H1 (cell line): Measurements from ENCODE around the gene EXO1. TPM values are rescaled to one million over a fixed set of nuclear protein-coding genes. Genes with fewer than 3 reads are reported as not detected.

Source experiments
- CTCF ChIA-PET: fragments of 300-600 bp; sonication (Branson Sonifier 250); formaldehyde crosslinking; loops from one replicate; lab custom pipeline; 2021; ENCODE audit not compliant: partially characterized antibody; lab: Charles Lee
- POLR2A ChIA-PET: fragments of 300-600 bp; sonication (Branson Sonifier 250); formaldehyde crosslinking; loops from one replicate; lab custom pipeline; 2021; ENCODE audit warnings: inconsistent platforms; ENCODE audit not compliant: partially characterized antibody; lab: Charles Lee
- DNase-seq, 2 experiments: peaks; one replicate each; pipeline versions ENCODE4 v3.0.0 to v3.0.0-alpha.2; 2010 to 2022; ENCODE audit warnings: low spot score in 2 of 2, low read depth in 1 of 2, mixed read lengths in 1 of 2
- FAIRE-seq: peaks from 2 replicates; lab custom pipeline; 2011; peaks lifted over from hg19 to GRCh38; lab: Jason Lieb, UNC
- H2AFZ ChIP-seq: 2 replicates; pipeline ENCODE4 v1.8.1; 2012; ENCODE audit warnings: low read length, inconsistent platforms
- H2AK5ac ChIP-seq: 2 replicates; pipeline ENCODE4 v1.6.1; 2013; ENCODE audit warnings: low read depth, low read length
- H2BK120ac ChIP-seq: replicated peaks from 2 replicates; pipeline ENCODE3; 2013; ENCODE audit warnings: low read depth, low read length, inconsistent platforms
- H2BK12ac ChIP-seq: 2 replicates; pipeline ENCODE4 v1.6.1; 2013; ENCODE audit warnings: low read depth, low read length
- H2BK15ac ChIP-seq: 2 replicates; pipeline ENCODE4 v1.6.1; 2013; ENCODE audit warnings: low read length
- H2BK20ac ChIP-seq: 2 replicates; pipeline ENCODE4 v1.6.1; 2013; ENCODE audit warnings: low read length
- H2BK5ac ChIP-seq: 2 replicates; pipeline ENCODE4 v1.6.1; 2013; ENCODE audit warnings: low read depth, low read length
- H3K14ac ChIP-seq: 2 replicates; pipeline ENCODE4 v1.6.1; 2013; ENCODE audit warnings: inconsistent platforms; ENCODE audit not compliant: insufficient read length
- H3K18ac ChIP-seq: 2 replicates; pipeline ENCODE4 v1.6.1; 2013; ENCODE audit warnings: low read length; ENCODE audit errors: extremely low read depth
- H3K23ac ChIP-seq: 2 replicates; pipeline ENCODE4 v1.6.1; 2013; ENCODE audit warnings: inconsistent platforms; ENCODE audit not compliant: insufficient read length
- H3K23me2 ChIP-seq: 2 replicates; pipeline ENCODE4 v1.6.1; 2013; ENCODE audit warnings: low read depth, low read length
- H3K27ac ChIP-seq: 2 replicates; pipeline ENCODE4 v1.6.1; 2011; ENCODE audit warnings: low read depth, low read length, inconsistent platforms
- H3K27me3 ChIP-seq, 4 experiments: replicated peaks in 1 of 4; 1 replicate in 1 of 4; 2 replicates in 3 of 4; pipeline versions ENCODE4 v1.6.1 to v1.8.1; 2011 to 2013; ENCODE audit warnings: low read length in 3 of 4, mild to moderate bottlenecking in 3 of 4, inconsistent platforms in 2 of 4, mixed read lengths in 2 of 4, moderate library complexity in 1 of 4; ENCODE audit not compliant: control insufficient read depth in 3 of 4, insufficient read depth in 3 of 4; ENCODE audit errors: extremely low read depth in 1 of 4
- H3K36me3 ChIP-seq, 4 experiments: 2 replicates each; pipeline versions ENCODE4 v1.6.1 to v1.8.1; 2011 to 2013; ENCODE audit warnings: mild to moderate bottlenecking in 4 of 4, low read length in 3 of 4, moderate library complexity in 2 of 4, control low read depth in 1 of 4, inconsistent platforms in 1 of 4; ENCODE audit not compliant: insufficient read depth in 4 of 4, control insufficient read depth in 2 of 4
- H3K4ac ChIP-seq: replicated peaks from 2 replicates; pipeline ENCODE3; 2013; ENCODE audit warnings: low read length, low read depth, mixed read lengths, inconsistent platforms; ENCODE audit not compliant: insufficient read length
- H3K4me1 ChIP-seq, 4 experiments: replicated peaks in 1 of 4; 1 replicate in 1 of 4; 2 replicates in 3 of 4; pipeline versions ENCODE4 v1.6.1 to v1.8.1; 2011 to 2013; ENCODE audit warnings: low read length in 3 of 4, inconsistent platforms in 2 of 4, mixed read lengths in 1 of 4; ENCODE audit not compliant: insufficient read depth in 4 of 4, control insufficient read depth in 3 of 4
- H3K4me2 ChIP-seq, 2 experiments: 2 replicates each; pipeline versions ENCODE4 v1.6.1 to v1.8.1; 2011 to 2013; ENCODE audit warnings: low read depth in 2 of 2, low read length in 2 of 2, control low read depth in 1 of 2, inconsistent platforms in 1 of 2, mild to moderate bottlenecking in 1 of 2; ENCODE audit not compliant: insufficient read depth in 1 of 2
- H3K4me3 ChIP-seq, 4 experiments: fragments of 200-600, 300-600 bp in 1 of 4; sonication (generic), shearing (Covaris generic), sonication (Bioruptor Twin) in 1 of 4; 2 replicates each; pipeline versions ENCODE4 v1.5.1 to v1.8.1; 2011 to 2016; ENCODE audit warnings: low read length in 4 of 4, low read depth in 3 of 4, control low read depth in 2 of 4, inconsistent platforms in 2 of 4, mild to moderate bottlenecking in 2 of 4, mixed read lengths in 1 of 4, moderate library complexity in 1 of 4; ENCODE audit not compliant: insufficient read depth in 2 of 4; ENCODE audit errors: extremely low read depth in 1 of 4
- H3K56ac ChIP-seq: replicated peaks from 2 replicates; pipeline ENCODE3; 2013; ENCODE audit warnings: low read depth, mild to moderate bottlenecking, mixed read lengths, low read length, inconsistent platforms; ENCODE audit not compliant: insufficient read length
- H3K79me1 ChIP-seq: 2 replicates; pipeline ENCODE4 v1.6.1; 2013; ENCODE audit warnings: low read depth, low read length, control low read depth
- H3K79me2 ChIP-seq, 2 experiments: 2 replicates each; pipeline versions ENCODE4 v1.6.1 to v1.8.1; 2012 to 2013; ENCODE audit warnings: low read length in 2 of 2, mild to moderate bottlenecking in 2 of 2, inconsistent platforms in 1 of 2; ENCODE audit not compliant: insufficient read depth in 2 of 2, control insufficient read depth in 1 of 2
- H3K9ac ChIP-seq, 4 experiments: replicated peaks in 1 of 4; 1 replicate in 1 of 4; 2 replicates in 3 of 4; pipeline versions ENCODE4 v1.6.1 to v1.8.1; 2011 to 2013; ENCODE audit warnings: low read depth in 3 of 4, low read length in 3 of 4, control low read depth in 2 of 4, mild to moderate bottlenecking in 2 of 4, moderate library complexity in 2 of 4, inconsistent platforms in 1 of 4; ENCODE audit errors: extremely low read depth in 1 of 4
- H3K9me3 ChIP-seq, 2 experiments: 2 replicates each; pipeline versions ENCODE4 v1.6.1 to v1.8.1; 2012 to 2013; ENCODE audit warnings: mild to moderate bottlenecking in 2 of 2, moderate library complexity in 2 of 2, control low read depth in 1 of 2, inconsistent platforms in 1 of 2, low read depth in 1 of 2, low read length in 1 of 2, mixed read lengths in 1 of 2; ENCODE audit not compliant: insufficient read depth in 2 of 2
- H4K20me1 ChIP-seq, 2 experiments: replicated peaks in 1 of 2; 2 replicates each; pipeline versions ENCODE3 to v1.8.1; 2011 to 2013; ENCODE audit warnings: inconsistent platforms in 2 of 2, low read length in 2 of 2, mild to moderate bottlenecking in 1 of 2; ENCODE audit not compliant: insufficient read depth in 2 of 2, control insufficient read depth in 1 of 2
- H4K5ac ChIP-seq: 2 replicates; pipeline ENCODE4 v1.6.1; 2013; ENCODE audit warnings: low read length, low read depth, mixed read lengths, inconsistent platforms; ENCODE audit not compliant: insufficient read length
- H4K8ac ChIP-seq: 2 replicates; pipeline ENCODE4 v1.8.0; 2013; ENCODE audit warnings: mild to moderate bottlenecking, moderate library complexity, low read length, inconsistent platforms; ENCODE audit not compliant: insufficient read depth; ENCODE audit errors: extremely low read depth
- H4K91ac ChIP-seq: replicated peaks from 2 replicates; pipeline ENCODE3; 2013; ENCODE audit warnings: low read length, mixed read lengths, inconsistent platforms; ENCODE audit not compliant: insufficient read length
- BCL11A ChIP-seq, 2 experiments: IDR thresholded peaks; one replicate each; pipeline ENCODE4 v1.6.1; 2011; ENCODE audit warnings: low read depth in 2 of 2, low read length in 2 of 2, mild to moderate bottlenecking in 2 of 2
- CHD2 ChIP-seq: IDR thresholded peaks from 2 replicates; pipeline ENCODE4 v1.6.1; 2012; ENCODE audit warnings: low read length, improper control_type of control experiment
- GABPA ChIP-seq: IDR thresholded peaks from 2 replicates; pipeline ENCODE4 v1.6.1; 2011; ENCODE audit warnings: mild to moderate bottlenecking, low read length, moderate library complexity, borderline replicate concordance; ENCODE audit not compliant: insufficient read depth
- JUN ChIP-seq: IDR thresholded peaks from 2 replicates; pipeline ENCODE4 v1.6.1; 2011; ENCODE audit warnings: low read depth, mild to moderate bottlenecking, improper control_type of control experiment, low read length
- NANOG ChIP-seq: IDR thresholded peaks from 2 replicates; pipeline ENCODE4 v1.6.1; 2011; ENCODE audit warnings: low read length, low read depth, mild to moderate bottlenecking, inconsistent platforms; ENCODE audit not compliant: insufficient read depth, poor library complexity, severe bottlenecking
- SP2 ChIP-seq: IDR thresholded peaks from 2 replicates; pipeline ENCODE4 v1.6.1; 2012; ENCODE audit warnings: mild to moderate bottlenecking, low read length, inconsistent platforms
- TAF7 ChIP-seq: optimal IDR thresholded peaks from 2 replicates; pipeline ENCODE3; 2011; ENCODE audit warnings: low read depth, mild to moderate bottlenecking, inconsistent platforms, low read length, moderate library complexity, borderline replicate concordance
- TCF12 ChIP-seq: IDR thresholded peaks from 2 replicates; pipeline ENCODE4 v1.6.1; 2011; ENCODE audit warnings: low read depth, mild to moderate bottlenecking, low read length
- WGBS, 2 experiments: shearing (Covaris generic) in 1 of 2; methylation state at CpG; one replicate each; pipeline versions ENCODE4 v1.1.6 to v1.1.7; 2013 to 2015; ENCODE audit warnings: low lambda C conversion rate in 2 of 2, mixed read lengths in 2 of 2, inconsistent platforms in 1 of 2, low coverage in 1 of 2, missing lambda C conversion rate in 1 of 2; ENCODE audit not compliant: insufficient replicate concordance in 2 of 2, insufficient coverage in 1 of 2, insufficient read length in 1 of 2; ENCODE audit errors: extremely low coverage in 1 of 2, missing lambda C conversion rate in 1 of 2; 5-methylcytosine and 5-hydroxymethylcytosine counted together
- polyA plus RNA-seq, 7 experiments: library from polyadenylated mRNA; depleted of rRNA in 3 of 7; stranded (reverse) in 5 of 7; unstranded in 2 of 7; fragments of >200 nt in 5 of 7; fragments of 200-250 nt in 2 of 7; gene quantifications; 1 replicate in 5 of 7; 2 replicates in 1 of 7; 4 replicates in 1 of 7; pipeline versions ENCODE4 v1.2.1 to v1.2.3, GENCODE V29; 2011 to 2013; ENCODE audit warnings: missing spikeins in 2 of 7, mixed read lengths in 2 of 7
- total RNA-seq: library from RNA; stranded (reverse); fragmentation: NEBNext Ultra II Directional; extraction: Animal tissue kit (Norgen Biotek cat#: 25700); gene quantifications from 2 replicates; pipeline ENCODE4 v1.2.1, GENCODE V29; 2021

Gene EXO1
- total and polyA plus RNA-seq, 2 of the 8 experiments (the other 6 are each of a cell fraction or from before 2014, with no cell fraction given): 9.2 to 43.0 TPM

DNA sequence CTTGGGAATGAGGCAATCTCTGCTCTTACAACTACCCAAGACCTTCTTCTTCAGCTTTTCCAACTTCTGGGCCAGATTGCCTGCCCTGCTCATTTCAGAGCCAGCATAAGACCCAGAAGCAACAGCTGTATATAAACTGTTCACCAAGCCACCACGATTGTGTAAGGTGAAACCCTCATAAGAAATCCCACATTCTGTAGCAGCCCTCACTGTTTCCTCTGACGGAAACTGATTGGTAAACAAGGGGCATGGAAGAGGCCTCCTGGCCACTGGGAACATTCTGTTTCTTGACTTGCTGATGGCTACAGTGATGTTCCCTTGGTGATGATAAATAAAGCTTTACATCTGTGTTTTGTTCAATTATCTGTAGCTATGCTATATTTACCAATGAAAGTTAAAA, 39.7 kb upstream of the EXO1 start:
- ChIA-PET CTCF (interaction anchor here (0.7 to 2.1 kb wide), 3 partner anchors 13 to 203 kb away, joined by 3 to 5 read pairs (median 3); no protein-coding TSS in a partner anchor), POLR2A (no interaction called here)
- Histone ChIP-seq H4K91ac (no peak overlapping the region), H3K36me3 (no peaks in the 10 kb centered on the region), H3K9ac (no peak overlapping the region), H3K23me2 (0 out of 2 replicates have a peak, but pooled peaks cover under 1% of the 10 kb centered on the region), H2BK20ac (no peak overlapping the region), H4K5ac (no peak overlapping the region), H3K14ac (no peak overlapping the region), H3K4me2 (no peak overlapping the region), H3K9me3 (no peaks in the 10 kb centered on the region), H3K27me3 (no peaks in the 10 kb centered on the region), H2BK12ac (no peak overlapping the region), H2BK120ac (no peak overlapping the region), H3K18ac (no peak overlapping the region), H2AFZ (peak overlapping the region; percentile 58; the same call in 1 of the 2 replicates), H4K20me1 (no peaks in the 10 kb centered on the region), H4K8ac (no peak overlapping the region)
- no peak for FAIRE-seq
- TF ChIP-seq SP2: no peak
- TF ChIP-seq GABPA: no peak
- TF ChIP-seq BCL11A (IDR thresholded peaks at IDR 0.05; ENCODE audit: low read depth in 2 of 2, low read length in 2 of 2): no peak
- TF ChIP-seq TAF7: no peak
- TF ChIP-seq TCF12: no peak
- TF ChIP-seq NANOG: no peak
- no peak for TF ChIP-seq JUN
- TF ChIP-seq CHD2: no peak
- TF ChIP-seq, all 59 proteins: peak for 0
- H3K79me2 ChIP-seq: no peaks in the 10 kb centered on the region
- WGBS, 2 experiments: 75% methylated on average over 2 of the region's 2 CpGs; no CpG with 5 or more reads in 1 of the 2 experiments
- no peak overlapping the region for H3K27ac ChIP-seq
- no peak overlapping the region for H2BK15ac ChIP-seq
- no peak overlapping the region for H3K56ac ChIP-seq
- DNase-seq: no peak
- no peaks in the 10 kb centered on the region for H3K79me1 ChIP-seq
- H3K23ac ChIP-seq: no peak overlapping the region
- no peak overlapping the region for H2BK5ac ChIP-seq
- H3K4me3 ChIP-seq: no peak overlapping the region
- no peak overlapping the region for H3K4ac ChIP-seq
- H3K4me1 ChIP-seq: no peaks in the 10 kb centered on the region
- no peak overlapping the region for H2AK5ac ChIP-seq
